ENCODE data around the gene DUS1L.
A peak's percentile ranks its signal among the peaks of the same experiment; 100 is the strongest.

Gene DUS1L

DNA sequence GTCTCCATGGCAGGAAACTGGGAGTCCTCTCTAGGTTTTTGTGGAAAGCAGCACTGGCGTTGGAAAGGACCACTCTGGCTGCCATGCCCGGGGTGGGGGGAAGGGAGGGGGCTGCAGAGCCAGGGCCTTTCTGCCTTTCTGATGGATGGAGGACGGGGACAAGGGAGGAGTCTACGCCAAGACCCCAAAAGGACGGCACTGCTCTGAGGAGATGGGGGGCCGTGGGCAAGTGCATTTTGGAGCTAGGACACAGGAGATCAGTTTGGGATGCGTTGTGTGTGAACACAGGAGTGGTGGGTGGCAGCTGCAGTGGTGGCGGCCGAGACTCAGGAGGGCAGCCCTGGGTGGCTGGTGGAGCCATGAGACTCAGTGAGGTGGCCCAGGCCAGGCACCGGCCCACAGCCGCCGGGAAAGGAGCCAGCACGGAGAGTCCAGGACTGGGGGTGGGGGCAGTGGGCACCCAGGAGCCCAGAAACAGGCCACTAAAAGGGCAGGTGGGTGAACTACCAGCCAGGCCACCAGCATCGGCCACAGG, 45.0 kb downstream of the DUS1L start:
- Histone ChIP-seq H3K79me2 (ENCODE audit: control insufficient read depth, low read length) (peaks cover 35% of the 10 kb centered on the region), H3K27ac (ENCODE audit: low read depth, low read length) (no peak overlapping the region), H3K9me3 (ENCODE audit: control insufficient read depth, insufficient read depth, low read length) (no peaks in the 10 kb centered on the region), H3K9me2 (replicated peaks; ENCODE audit: control insufficient read depth, low read length) (no peaks in the 10 kb centered on the region), H3K4me1 (ENCODE audit: control insufficient read depth, low read length) (peaks cover 31% of the 10 kb centered on the region), H3F3A (ENCODE audit: control insufficient read depth, insufficient read depth) (peaks cover 3% of the 10 kb centered on the region; the same call in 1 of the 2 replicates), H3K27me3 (ENCODE audit: control insufficient read depth, low read length) (no peaks in the 10 kb centered on the region), H3K4me2 (ENCODE audit: low read length) (peak overlapping the region; percentile 89), H3K4me3 (ENCODE audit: low read length) (peak overlapping the region; percentile 91), H3K36me3 (ENCODE audit: control insufficient read depth, low read length) (peaks cover 7% of the 10 kb centered on the region), H4K20me1 (ENCODE audit: control insufficient read depth, insufficient read depth, low read depth, low read length) (peaks cover 8% of the 10 kb centered on the region; the same call in 1 of the 2 replicates)
- TF ChIP-seq CTCF (IDR thresholded peaks at IDR 0.05; ENCODE audit: low read depth, low read length, poor library complexity, severe bottlenecking) = no peak
- TF ChIP-seq EZH2phosphoT487 (IDR thresholded peaks at IDR 0.05; ENCODE audit: borderline replicate concordance, low read length) = no peak

- H4K20me1 ChIP-seq (ENCODE audit: control insufficient read depth, insufficient read depth, low read depth, low read length) = peaks cover 8% of the 10 kb centered on the region; the same call in 1 of the 2 replicates
- no peaks in the 10 kb centered on the region for H3K9me2 ChIP-seq (replicated peaks; ENCODE audit: control insufficient read depth, low read length)
These were observed 45.7 kb downstream of the DUS1L start for GRCh38 chr17:82019690-82020571.

GRCh38 chr17:82018989-82019689, 46.5 kb downstream of the DUS1L start:
- peaks cover 8% of the 10 kb centered on the region; the same call in 1 of the 2 replicates for H4K20me1 ChIP-seq (ENCODE audit: control insufficient read depth, insufficient read depth, low read depth, low read length)
- TF ChIP-seq CTCF (IDR thresholded peaks at IDR 0.05; ENCODE audit: low read depth, low read length, poor library complexity, severe bottlenecking) = no peak
- no peak for TF ChIP-seq EZH2phosphoT487 (IDR thresholded peaks at IDR 0.05; ENCODE audit: borderline replicate concordance, low read length)
- H3K9me2 ChIP-seq (replicated peaks; ENCODE audit: control insufficient read depth, low read length) = no peaks in the 10 kb centered on the region
- no peak overlapping the region for H3K4me3 ChIP-seq (ENCODE audit: low read length)
- H3K9me3 ChIP-seq (ENCODE audit: control insufficient read depth, insufficient read depth, low read length) = no peaks in the 10 kb centered on the region
- H3K27me3 ChIP-seq (ENCODE audit: control insufficient read depth, low read length) = no peaks in the 10 kb centered on the region
- H3K36me3 ChIP-seq (ENCODE audit: control insufficient read depth, low read length) = peaks cover 7% of the 10 kb centered on the region
- peaks cover 27% of the 10 kb centered on the region for H3K4me1 ChIP-seq (ENCODE audit: control insufficient read depth, low read length)
- peaks cover 3% of the 10 kb centered on the region; the same call in 1 of the 2 replicates for H3F3A ChIP-seq (ENCODE audit: control insufficient read depth, insufficient read depth)
- peaks cover 30% of the 10 kb centered on the region for H3K79me2 ChIP-seq (ENCODE audit: control insufficient read depth, low read length)
- no peak overlapping the region for H3K27ac ChIP-seq (ENCODE audit: low read depth, low read length)
- H3K4me2 ChIP-seq (ENCODE audit: low read length) = no peak overlapping the region

More at GRCh38 chr17:82019690-82020571, 45.7 kb downstream of the DUS1L start:
- Histone ChIP-seq H3K79me2 (ENCODE audit: control insufficient read depth, low read length) (peaks cover 35% of the 10 kb centered on the region), H3K27me3 (ENCODE audit: control insufficient read depth, low read length) (no peaks in the 10 kb centered on the region), H3F3A (ENCODE audit: control insufficient read depth, insufficient read depth) (peaks cover 3% of the 10 kb centered on the region; the same call in 1 of the 2 replicates), H3K36me3 (ENCODE audit: control insufficient read depth, low read length) (peaks cover 7% of the 10 kb centered on the region), H3K9me3 (ENCODE audit: control insufficient read depth, insufficient read depth, low read length) (no peaks in the 10 kb centered on the region), H3K27ac (ENCODE audit: low read depth, low read length) (no peak overlapping the region), H3K4me3 (ENCODE audit: low read length) (no peak overlapping the region), H3K4me1 (ENCODE audit: control insufficient read depth, low read length) (peaks cover 31% of the 10 kb centered on the region), H3K4me2 (ENCODE audit: low read length) (peak overlapping the region; percentile 27)
- TF ChIP-seq CTCF (IDR thresholded peaks at IDR 0.05; ENCODE audit: low read depth, low read length, poor library complexity, severe bottlenecking) = peak; percentile 92
- no peak for TF ChIP-seq EZH2phosphoT487 (IDR thresholded peaks at IDR 0.05; ENCODE audit: borderline replicate concordance, low read length)

Measured in DOHH2 (cell line).